OCI-LY3 (cell line): ENCODE data around the gene TAS2R31.

Experiments used
- EZH2phosphoT487 ChIP-seq: fragments of 200-600 bp; shearing (Covaris generic); IDR thresholded peaks from 2 replicates; pipeline ENCODE4 v1.6.1; 2018; ENCODE audit warnings: antibody characterized with exemption, mixed run types, low read depth
- TF ChIP-seq, protein P1 (sequence below): fragments of 200-600, 300-600 bp; sonication (generic); IDR thresholded peaks from 2 replicates; pipeline ENCODE4 v1.5.1; 2014; ENCODE audit warnings: antibody characterized with exemption, low read length, low read depth

GRCh38 chr12:11055306-11055705 lies 24.1 kb upstream of the TAS2R31 start:
- TF ChIP-seq, protein P1, sequence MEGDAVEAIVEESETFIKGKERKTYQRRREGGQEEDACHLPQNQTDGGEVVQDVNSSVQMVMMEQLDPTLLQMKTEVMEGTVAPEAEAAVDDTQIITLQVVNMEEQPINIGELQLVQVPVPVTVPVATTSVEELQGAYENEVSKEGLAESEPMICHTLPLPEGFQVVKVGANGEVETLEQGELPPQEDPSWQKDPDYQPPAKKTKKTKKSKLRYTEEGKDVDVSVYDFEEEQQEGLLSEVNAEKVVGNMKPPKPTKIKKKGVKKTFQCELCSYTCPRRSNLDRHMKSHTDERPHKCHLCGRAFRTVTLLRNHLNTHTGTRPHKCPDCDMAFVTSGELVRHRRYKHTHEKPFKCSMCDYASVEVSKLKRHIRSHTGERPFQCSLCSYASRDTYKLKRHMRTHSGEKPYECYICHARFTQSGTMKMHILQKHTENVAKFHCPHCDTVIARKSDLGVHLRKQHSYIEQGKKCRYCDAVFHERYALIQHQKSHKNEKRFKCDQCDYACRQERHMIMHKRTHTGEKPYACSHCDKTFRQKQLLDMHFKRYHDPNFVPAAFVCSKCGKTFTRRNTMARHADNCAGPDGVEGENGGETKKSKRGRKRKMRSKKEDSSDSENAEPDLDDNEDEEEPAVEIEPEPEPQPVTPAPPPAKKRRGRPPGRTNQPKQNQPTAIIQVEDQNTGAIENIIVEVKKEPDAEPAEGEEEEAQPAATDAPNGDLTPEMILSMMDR: no peak
- TF ChIP-seq EZH2phosphoT487: no peak
